A673 (cell line): ENCODE data around the gene CIDEA. TPM values are rescaled to one million over a fixed set of nuclear protein-coding genes. Genes with fewer than 3 reads are reported as not detected.
A peak's percentile ranks its signal among the peaks of the same experiment; 100 is the strongest.

Experiments
- BruUV-seq: library from RNA; stranded (reverse); fragments of 400-500 nt; replicated peaks from 2 replicates; lab custom pipeline; 2021; lab: Mats Ljungman, UMichigan
- CTCF ChIA-PET: fragments of 300-600 bp; sonication (Branson Sonifier 250); formaldehyde crosslinking; loops from one replicate; lab custom pipeline; 2022; ENCODE audit warnings: antibody characterized with exemption; lab: Charles Lee
- POLR2A ChIA-PET: fragments of 300-600 bp; sonication (Branson Sonifier 250); formaldehyde crosslinking; loops from one replicate; lab custom pipeline; 2022; ENCODE audit warnings: antibody characterized with exemption; ENCODE audit not compliant: low non-redundant PET; lab: Charles Lee
- DNase-seq: peaks from one replicate; pipeline ENCODE4 v3.0.0-alpha.2; 2015; ENCODE audit warnings: low spot score
- H3K27ac ChIP-seq: fragments of 200-600 bp; sonication (generic); 2 replicates; pipeline ENCODE4 v1.5.1; 2016; ENCODE audit warnings: mixed run types, low read depth, mild to moderate bottlenecking, mixed read lengths, antibody characterized with exemption, low read length; ENCODE audit not compliant: poor library complexity, severe bottlenecking
- H3K27me3 ChIP-seq: fragments of 200-600 bp; sonication (generic); replicated peaks from 2 replicates; pipeline ENCODE4 v1.6.1; 2017; ENCODE audit warnings: mixed run types, low read depth, mild to moderate bottlenecking, mixed read lengths, antibody characterized with exemption, low read length; ENCODE audit not compliant: insufficient read depth, poor library complexity
- H3K36me3 ChIP-seq: fragments of 200-600 bp; sonication (generic); 2 replicates; pipeline ENCODE4 v1.6.1; 2016; ENCODE audit warnings: mixed run types, mild to moderate bottlenecking, mixed read lengths, antibody characterized with exemption, low read length; ENCODE audit not compliant: insufficient read depth, poor library complexity, severe bottlenecking
- H3K4me1 ChIP-seq: fragments of 200-600 bp; sonication (generic); 2 replicates; pipeline ENCODE4 v1.6.1; 2017; ENCODE audit warnings: mixed run types, mild to moderate bottlenecking, mixed read lengths, antibody characterized with exemption, low read length; ENCODE audit not compliant: insufficient read depth, poor library complexity, severe bottlenecking
- H3K4me3 ChIP-seq: fragments of 200-600 bp; sonication (generic); 2 replicates; pipeline ENCODE4 v1.5.1; 2016; ENCODE audit warnings: low read depth, mixed run types, mild to moderate bottlenecking, mixed read lengths, low read length; ENCODE audit not compliant: poor library complexity, severe bottlenecking
- H3K9me3 ChIP-seq: fragments of 200-600 bp; sonication (generic); 2 replicates; pipeline ENCODE4 v1.6.1; 2016; ENCODE audit warnings: mixed run types, low read depth, mild to moderate bottlenecking, mixed read lengths, antibody characterized with exemption, low read length; ENCODE audit not compliant: poor library complexity, severe bottlenecking
- EZH2 ChIP-seq: fragments of 200-600 bp; sonication (generic); IDR thresholded peaks from 2 replicates; pipeline ENCODE4 v1.6.1; 2017; ENCODE audit warnings: borderline replicate concordance, low read depth, mild to moderate bottlenecking, mixed read lengths, antibody characterized with exemption, low read length; ENCODE audit not compliant: poor library complexity, severe bottlenecking
- intact Hi-C: fragments of 100-400 bp; cut with micrococcal nuclease; formaldehyde crosslinking; loops from one replicate; pipeline ENCODE4 v1.10.0; 2022; ENCODE audit not compliant: unreplicated experiment
- total RNA-seq: library from RNA; stranded (reverse); gene quantifications from 2 replicates; pipeline ENCODE4 v1.2.3, GENCODE V29; 2021
- TF ChIP-seq, protein P1 (sequence below): fragments of 300-800, 200-600 bp; sonication (generic); conservative IDR thresholded peaks from 2 replicates; pipeline ENCODE4 v1.5.1; 2017; ENCODE audit warnings: low read depth, mild to moderate bottlenecking, antibody characterized with exemption, low read length, moderate library complexity, mixed read lengths

The CIDEA gene
- total RNA-seq, 1 experiment from 2014 or later: not detected

DNA sequence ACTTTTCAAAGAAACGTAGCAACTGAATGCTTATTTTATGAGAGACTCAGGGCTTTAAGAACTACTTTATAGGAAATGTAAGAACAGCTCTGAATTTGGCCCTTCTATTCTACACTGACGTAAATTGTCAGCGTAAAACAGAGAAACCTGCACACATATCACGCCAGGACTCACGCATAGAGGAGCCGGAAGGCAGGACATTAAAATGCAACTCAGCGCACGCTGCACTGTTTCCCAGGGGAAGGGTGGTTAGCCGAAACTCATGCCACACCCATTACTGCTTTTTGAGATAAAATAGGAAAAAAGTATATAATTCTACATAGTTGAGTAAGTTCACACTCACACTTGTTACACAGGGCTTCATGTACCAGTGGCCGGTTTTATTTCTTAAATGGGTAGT lies 61.3 kb downstream of the CIDEA start:
- TF ChIP-seq, protein P1, sequence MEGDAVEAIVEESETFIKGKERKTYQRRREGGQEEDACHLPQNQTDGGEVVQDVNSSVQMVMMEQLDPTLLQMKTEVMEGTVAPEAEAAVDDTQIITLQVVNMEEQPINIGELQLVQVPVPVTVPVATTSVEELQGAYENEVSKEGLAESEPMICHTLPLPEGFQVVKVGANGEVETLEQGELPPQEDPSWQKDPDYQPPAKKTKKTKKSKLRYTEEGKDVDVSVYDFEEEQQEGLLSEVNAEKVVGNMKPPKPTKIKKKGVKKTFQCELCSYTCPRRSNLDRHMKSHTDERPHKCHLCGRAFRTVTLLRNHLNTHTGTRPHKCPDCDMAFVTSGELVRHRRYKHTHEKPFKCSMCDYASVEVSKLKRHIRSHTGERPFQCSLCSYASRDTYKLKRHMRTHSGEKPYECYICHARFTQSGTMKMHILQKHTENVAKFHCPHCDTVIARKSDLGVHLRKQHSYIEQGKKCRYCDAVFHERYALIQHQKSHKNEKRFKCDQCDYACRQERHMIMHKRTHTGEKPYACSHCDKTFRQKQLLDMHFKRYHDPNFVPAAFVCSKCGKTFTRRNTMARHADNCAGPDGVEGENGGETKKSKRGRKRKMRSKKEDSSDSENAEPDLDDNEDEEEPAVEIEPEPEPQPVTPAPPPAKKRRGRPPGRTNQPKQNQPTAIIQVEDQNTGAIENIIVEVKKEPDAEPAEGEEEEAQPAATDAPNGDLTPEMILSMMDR: no peak
- TF ChIP-seq EZH2: no peak
- Histone ChIP-seq H3K4me1 (peaks cover 36% of the 10 kb centered on the region), H3K27ac (peak overlapping the region; percentile 49), H3K4me3 (no peak overlapping the region), H3K36me3 (peaks cover 73% of the 10 kb centered on the region), H3K9me3 (peaks cover 17% of the 10 kb centered on the region), H3K27me3 (no peaks in the 10 kb centered on the region)
- ChIA-PET POLR2A (interaction anchor here (1.2 kb wide), 1 partner anchor 292 kb away, joined by 7 read pairs; no protein-coding TSS in a partner anchor), CTCF (interaction anchor here (0.6 kb wide), 1 partner anchor 44 kb away, joined by 3 read pairs; no protein-coding TSS in a partner anchor)
- intact Hi-C loops: no loop called here
- no TSS peak for BruUV-seq
- DNase-seq: no peak

DNA sequence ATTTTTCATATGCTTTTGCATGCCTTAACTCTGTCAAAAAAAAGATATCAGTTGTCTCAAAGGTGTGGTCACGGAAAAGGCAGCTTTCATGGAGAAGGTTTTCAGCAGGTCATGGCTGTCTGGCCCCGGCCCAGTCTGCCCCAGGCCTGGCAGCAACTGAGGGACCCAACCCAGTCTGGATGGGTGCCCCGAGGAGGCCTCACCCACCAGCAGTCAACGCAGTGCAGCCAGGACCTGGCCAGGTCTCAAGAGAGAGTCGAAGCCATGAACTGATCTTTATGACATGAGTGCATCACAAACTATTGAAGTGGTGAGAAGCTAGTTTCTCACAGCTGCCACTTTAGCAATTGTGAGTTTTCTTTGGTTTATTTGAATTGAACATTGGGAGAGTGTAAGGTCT lies 61.8 kb downstream of the CIDEA start:
- Histone ChIP-seq H3K9me3 (peaks cover 16% of the 10 kb centered on the region), H3K4me1 (peaks cover 36% of the 10 kb centered on the region), H3K4me3 (no peak overlapping the region), H3K36me3 (peaks cover 73% of the 10 kb centered on the region), H3K27ac (peak overlapping the region; percentile 49), H3K27me3 (no peaks in the 10 kb centered on the region)
- CTCF ChIA-PET: interaction anchor here (0.6 kb wide), 3 partner anchors 12 to 61 kb away, joined by 3 read pairs; partner anchors contain the start of gene AFG3L2
- no peak for DNase-seq
- intact Hi-C loops: no loop called here
- POLR2A ChIA-PET: interaction anchor here (1.2 kb wide), 1 partner anchor 292 kb away, joined by 7 read pairs; no protein-coding TSS in a partner anchor
- TF ChIP-seq, protein P1: no peak
- no peak for TF ChIP-seq EZH2
- no TSS peak for BruUV-seq

DNA sequence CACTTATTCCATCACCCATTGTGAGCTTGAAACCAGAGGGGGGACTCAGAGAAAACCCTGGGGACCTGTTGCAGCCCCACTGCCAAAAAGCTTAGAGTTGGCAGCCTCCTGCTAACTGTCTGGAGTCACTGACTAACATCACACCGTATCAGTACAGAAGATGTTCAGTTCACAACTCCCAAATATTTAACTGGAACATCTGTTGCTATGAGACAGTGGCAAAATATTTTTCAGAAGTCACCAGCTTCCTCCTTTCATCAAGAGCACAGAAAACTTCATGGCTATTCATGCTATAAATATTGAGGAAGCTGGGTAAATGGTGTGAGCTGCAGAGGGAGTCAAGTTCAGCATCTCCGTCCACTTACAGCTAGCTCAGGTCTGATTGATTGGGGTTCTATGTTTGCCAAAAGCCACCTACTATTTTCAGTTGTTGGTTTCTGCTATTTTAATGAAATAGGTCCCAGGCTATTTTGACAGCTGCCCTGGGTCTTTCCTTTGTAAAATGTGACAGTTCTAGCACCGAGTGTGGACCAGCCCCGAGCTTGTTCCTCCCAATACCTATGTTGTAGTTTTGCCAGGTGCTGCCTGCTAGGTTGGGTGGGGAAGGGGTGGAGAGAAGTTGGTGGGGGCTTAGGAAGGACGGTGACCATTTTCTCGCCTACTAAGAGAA lies 63.6 kb downstream of the CIDEA start:
- Histone ChIP-seq H3K36me3 (peaks cover 72% of the 10 kb centered on the region), H3K9me3 (no peaks in the 10 kb centered on the region), H3K27ac (no peak overlapping the region), H3K4me1 (peaks cover 36% of the 10 kb centered on the region), H3K4me3 (no peak overlapping the region), H3K27me3 (no peaks in the 10 kb centered on the region)
- ChIA-PET CTCF (interaction anchor here (1.0 kb wide), 1 partner anchor 10 kb away, joined by 3 read pairs; no protein-coding TSS in a partner anchor), POLR2A (no interaction called here)
- TF ChIP-seq EZH2: no peak
- TF ChIP-seq, protein P1: no peak
- BruUV-seq: no TSS peak
- no peak for DNase-seq
- intact Hi-C loops: no loop called here
